Endometrial microvascular endothelial cells (primary cell): ENCODE results near the gene NF1. TPM values are rescaled to one million over a fixed set of nuclear protein-coding genes. Genes with fewer than 3 reads are reported as not detected.
"Not testable (repeated sequence)": the region's sequence is repeated elsewhere in the genome, so short reads cannot be mapped to it uniquely, and the experiment has no call there.

Source experiments
- in situ Hi-C: cut with HindIII; loops from 2 replicates; pipeline ENCODE4 v1.10.0; 2017; ENCODE audit warnings: low sequenced_read_pairs, low pct_unique_long_range_greater_than_20kb; ENCODE audit errors: inconsistent ontology term
- total RNA-seq: library from RNA; depleted of rRNA; stranded (reverse); fragments of >200 nt; gene quantifications from one replicate; pipeline ENCODE4 v1.2.3, GENCODE V29; 2015; ENCODE audit errors: inconsistent ontology term

Gene NF1
- total RNA-seq, 1 donor from 2014 or later: 13.0 TPM

DNA sequence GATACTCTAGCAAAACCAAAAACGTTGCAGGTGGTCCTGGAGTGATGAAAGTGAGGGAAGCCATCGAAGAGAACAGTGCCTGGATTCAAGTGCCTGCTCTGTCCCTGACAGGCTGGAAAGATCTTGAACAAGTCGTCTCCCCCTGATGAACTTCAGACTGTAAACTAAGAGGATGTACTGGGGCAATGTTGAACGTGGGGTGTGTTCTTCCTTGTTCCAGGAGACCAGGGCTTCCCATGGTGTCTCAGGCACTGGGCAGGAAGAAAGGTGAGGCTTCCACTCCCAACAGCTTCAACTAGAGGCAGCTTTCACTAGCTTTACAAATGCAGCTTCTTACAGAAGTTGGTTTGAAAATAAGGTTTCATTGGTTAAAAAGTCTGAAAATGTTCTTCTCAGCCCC, 21.4 kb upstream of the NF1 start:
- in situ Hi-C loops: no loop called here

DNA sequence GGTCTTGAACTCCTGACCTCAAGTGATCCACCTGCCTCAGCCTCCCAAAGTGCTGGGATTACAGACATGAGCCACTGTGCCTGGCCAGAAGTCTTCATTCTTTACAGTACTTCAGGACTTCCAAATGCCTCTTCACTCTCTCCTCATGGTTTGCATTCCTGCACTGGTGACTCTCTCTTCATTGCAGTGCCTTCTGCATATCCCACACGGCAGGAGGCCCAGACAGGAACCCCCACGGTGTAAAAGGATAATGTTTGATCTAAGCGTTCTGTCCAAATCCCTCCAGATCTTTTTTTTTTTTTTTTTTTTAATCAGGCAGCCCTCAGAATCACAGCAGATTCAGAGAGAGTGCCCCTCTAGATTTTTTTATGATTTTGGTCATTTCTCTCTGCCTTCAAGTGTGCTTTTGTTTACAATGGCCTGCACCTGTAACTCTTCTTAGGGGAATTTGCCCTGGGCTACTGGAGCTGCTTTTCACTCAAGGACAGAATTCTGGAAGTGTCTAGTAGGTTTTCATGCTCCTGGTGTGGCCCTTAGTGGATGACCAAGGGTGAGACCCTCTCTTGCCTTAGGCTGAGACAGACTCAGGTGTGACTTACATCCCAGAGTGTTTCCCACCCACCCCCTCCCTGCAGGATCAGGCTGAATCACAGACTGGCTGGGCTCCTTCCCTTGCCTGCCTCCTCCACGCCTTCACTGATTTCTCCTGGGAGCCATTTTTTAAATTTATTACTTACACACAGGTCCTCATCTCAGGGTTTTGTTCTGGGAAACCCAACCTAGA, 19.8 kb upstream of the NF1 start:
- in situ Hi-C loops: no loop called here

DNA sequence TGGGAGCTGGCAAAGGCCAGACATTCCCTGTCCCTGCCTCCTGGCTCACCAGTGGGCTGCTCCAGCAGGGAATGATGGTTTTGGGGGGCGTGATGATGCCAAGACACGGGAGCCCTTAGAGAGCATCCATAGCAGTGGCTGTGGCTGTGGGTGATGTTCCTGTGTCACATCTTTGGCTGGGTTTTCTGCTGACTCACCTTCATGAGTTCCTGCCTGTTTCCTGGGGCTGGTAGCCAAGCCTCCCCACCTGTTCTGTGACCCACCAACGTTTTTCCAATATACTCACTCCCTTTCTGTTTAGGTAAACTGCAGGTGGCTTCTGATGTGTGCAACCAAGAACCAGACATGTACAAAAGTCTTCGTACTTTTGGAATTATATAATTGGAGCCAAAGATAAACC, 16.5 kb upstream of the NF1 start:
- in situ Hi-C loops: no loop called here

GRCh38 chr17:31079731-31080130, 15.0 kb upstream of the NF1 start:
- in situ Hi-C loops: no loop called here

DNA sequence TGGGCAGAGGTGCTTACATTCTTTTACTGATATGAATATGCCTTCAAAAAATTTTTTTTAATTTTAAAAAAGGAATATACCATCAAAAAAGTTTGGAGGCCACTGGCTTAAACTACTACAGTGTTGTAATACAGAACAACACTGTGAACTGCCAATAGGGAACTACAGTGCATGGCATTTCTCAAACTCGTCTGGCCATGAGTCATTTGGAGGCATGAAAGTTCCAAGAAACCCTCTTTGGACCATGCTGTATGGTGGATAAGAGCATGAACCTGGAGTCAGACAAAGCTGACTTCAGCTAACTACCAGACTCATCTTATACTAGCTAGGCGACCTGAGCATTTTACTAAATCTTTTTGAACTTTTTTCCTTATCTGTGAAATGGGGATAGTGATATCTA, 9.2 kb upstream of the NF1 start:
- in situ Hi-C loops: no loop called here

DNA sequence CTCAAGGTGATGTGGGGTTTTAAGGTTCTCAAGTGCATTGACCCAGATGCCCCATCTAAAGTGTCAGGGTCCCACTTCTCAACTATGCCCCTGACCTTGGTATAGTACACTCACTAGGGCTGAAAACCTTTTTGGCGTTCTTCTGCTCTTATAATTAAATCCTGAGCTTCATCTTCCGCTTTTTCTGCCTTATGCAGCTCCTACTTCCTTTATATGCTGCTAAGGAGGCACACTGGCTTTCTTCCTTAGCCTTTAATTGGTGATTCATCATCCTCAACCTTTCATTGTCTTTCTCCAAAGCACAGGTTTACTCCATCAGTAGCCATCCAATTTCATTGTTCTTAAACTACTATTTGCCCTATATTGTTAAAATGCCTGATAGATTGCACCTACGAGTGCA, 5.3 kb upstream of the NF1 start:
- in situ Hi-C loops: no loop called here

DNA sequence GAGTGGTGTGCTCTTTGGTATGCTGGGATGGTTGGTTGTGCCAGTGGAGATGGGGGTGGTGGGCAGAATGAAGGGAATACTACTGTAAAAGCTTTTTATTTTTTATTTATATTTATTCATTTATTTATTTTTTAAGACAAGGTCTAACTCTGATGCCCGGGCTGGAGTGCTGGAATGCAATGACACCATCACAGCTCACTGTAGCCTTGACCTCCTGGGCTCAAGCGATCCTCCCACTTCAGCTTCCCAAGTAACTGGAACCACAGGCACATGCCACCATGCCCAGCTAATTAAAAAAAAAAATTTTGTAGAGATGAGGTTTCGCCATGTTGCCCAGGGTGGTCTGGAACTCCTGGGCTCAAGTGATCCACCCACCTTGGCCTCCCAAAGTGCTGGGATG, 4.1 kb upstream of the NF1 start:
- in situ Hi-C loops: not testable (repeated sequence)

- in situ Hi-C loops: no loop called here
These were observed 2.2 kb upstream of the NF1 start for GRCh38 chr17:31092475-31093064.

GRCh38 chr17:31093866-31094599, 744 bp upstream of the NF1 start:
- in situ Hi-C loops: no loop called here

GRCh38 chr17:31095236-31096105, 694 bp downstream of the NF1 start:
- in situ Hi-C loops: no loop called here

GRCh38 chr17:31096106-31096436, 1.3 kb downstream of the NF1 start:
- in situ Hi-C loops: no loop called here

DNA sequence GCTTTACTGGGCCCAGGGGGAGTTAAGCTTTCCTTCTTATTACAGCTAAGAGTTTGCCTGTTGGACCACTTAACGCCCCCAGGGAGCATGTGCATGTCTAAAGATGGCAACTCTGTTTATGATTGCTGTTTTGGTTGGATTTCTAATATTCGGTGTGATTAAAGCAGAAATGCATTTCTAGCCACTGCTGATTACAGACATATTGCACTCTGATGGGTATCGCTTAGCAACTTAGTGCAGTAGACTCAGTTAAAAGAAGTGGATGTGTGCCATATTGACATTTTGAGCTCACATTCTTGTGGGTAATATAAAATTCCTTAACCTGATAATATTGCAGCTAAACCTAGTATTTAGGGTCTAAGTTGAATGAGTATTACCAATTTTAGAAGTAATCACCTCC, 4.2 kb downstream of the NF1 start:
- in situ Hi-C loops: no loop called here

DNA sequence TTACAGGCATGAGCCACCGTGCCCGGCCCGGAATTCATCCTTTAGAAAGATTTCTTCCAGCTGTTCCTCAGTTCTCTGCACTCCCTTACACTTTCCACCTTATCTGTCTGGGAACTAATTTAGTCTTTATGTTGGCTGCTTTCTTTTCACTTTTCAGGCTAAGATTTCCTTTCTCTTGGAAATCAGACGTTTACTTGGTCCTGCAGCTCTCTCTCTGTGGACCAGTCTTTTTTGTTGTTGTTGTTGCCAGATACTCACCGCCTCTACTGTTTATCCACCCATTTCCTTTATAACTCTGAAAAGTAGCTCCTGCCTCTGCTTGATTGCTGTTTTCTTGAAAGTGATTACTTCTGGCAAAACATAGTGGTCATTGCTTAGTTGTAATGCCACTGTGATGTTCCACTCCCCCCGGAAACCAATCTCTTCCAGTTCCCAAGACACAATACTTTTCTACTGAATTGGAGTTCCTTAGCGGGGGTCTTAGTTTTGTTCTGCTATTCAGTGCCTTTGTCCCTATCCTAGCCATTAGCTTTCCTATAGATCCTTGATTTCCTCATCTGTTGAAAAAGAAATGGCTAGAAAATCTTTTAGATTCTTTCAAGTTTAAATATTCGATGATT, 6.2 kb downstream of the NF1 start:
- in situ Hi-C loops: loop anchor here (10.0 kb wide), 1 partner anchor 146 kb away; no protein-coding TSS in a partner anchor

GRCh38 chr17:31101943-31102342, 7.2 kb downstream of the NF1 start:
- in situ Hi-C loops: loop anchor here (10.0 kb wide), 1 partner anchor 147 kb away; no protein-coding TSS in a partner anchor

DNA sequence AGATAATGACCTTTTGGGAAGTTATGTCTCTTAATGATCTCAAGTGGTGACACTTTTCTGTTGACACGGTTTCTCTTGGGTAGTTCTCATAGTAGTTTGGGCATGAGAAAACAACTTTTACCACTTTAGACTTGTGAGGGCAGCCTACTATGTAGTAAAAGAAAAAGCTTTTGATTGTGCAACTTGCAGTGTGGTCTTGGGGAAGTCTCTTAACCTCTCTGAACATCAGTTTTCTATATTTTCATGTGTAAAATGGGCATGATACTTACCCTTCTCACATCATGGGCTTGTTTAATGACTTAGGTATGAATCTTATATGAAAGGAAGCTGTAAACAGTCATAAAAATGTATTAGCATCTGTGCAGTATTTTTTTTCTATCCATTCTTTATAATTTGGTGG, 11.2 kb downstream of the NF1 start:
- in situ Hi-C loops: loop anchor here (10.0 kb wide), 1 partner anchor 151 kb away; no protein-coding TSS in a partner anchor

GRCh38 chr17:31111183-31111582, 16.4 kb downstream of the NF1 start:
- in situ Hi-C loops: no loop called here

GRCh38 chr17:31112001-31112661, 17.4 kb downstream of the NF1 start:
- in situ Hi-C loops: no loop called here

GRCh38 chr17:31113368-31113767, 18.6 kb downstream of the NF1 start:
- in situ Hi-C loops: not testable (repeated sequence)
